K562 (cell line): ENCODE results near the gene NRM. TPM values are rescaled to one million over a fixed set of nuclear protein-coding genes. Genes with fewer than 3 reads are reported as not detected.
A peak's percentile ranks its signal among the peaks of the same experiment; 100 is the strongest.

ENCODE experiments used
- ATAC-seq: fragments of 200-7000 bp; cut with Tn5 transposase; 3 replicates; pipeline ENCODE4 v1.9.1; 2020; ENCODE audit warnings: moderate library complexity
- BruUV-seq: library from RNA; stranded (reverse); fragments of 400-500 nt; replicated peaks from 2 replicates; lab custom pipeline; 2021; lab: Mats Ljungman, UMichigan
- CTCF ChIA-PET: fragments of 300-600 bp; formaldehyde crosslinking; extraction: SDS; loops from one replicate; lab custom pipeline; 2021; ENCODE audit warnings: low intra/inter-chr PET ratio; lab: Yijun Ruan, JAX
- POLR2A ChIA-PET: fragments of 300-600, 350-650 bp; sonication (Branson Sonifier 250); formaldehyde crosslinking; extraction: SDS; loops from one replicate; lab custom pipeline; 2021; ENCODE audit warnings: antibody characterized with exemption, inconsistent platforms; lab: Yijun Ruan, JAX
- DNase-seq, 4 experiments: peaks; one replicate each; pipeline versions ENCODE4 v3.0.0 to v3.0.0-alpha.2; 2011 to 2018; ENCODE audit warnings: low spot score in 3 of 4, mixed read lengths in 3 of 4; ENCODE audit errors: extremely low read depth in 1 of 4
- FAIRE-seq: peaks from 2 replicates; lab custom pipeline; 2011; peaks lifted over from hg19 to GRCh38; lab: Jason Lieb, UNC
- H2AFZ ChIP-seq: 2 replicates; pipeline ENCODE4 v1.6.0; 2011; ENCODE audit warnings: low read depth, low read length, control low read depth, inconsistent platforms
- H3K27ac ChIP-seq: fragments of 200-600 bp; 3 replicates; pipeline ENCODE4 v1.8.0; 2011; ENCODE audit warnings: low read depth, mild to moderate bottlenecking, control low read depth, inconsistent platforms, low read length, moderate library complexity, mixed read lengths; ENCODE audit errors: extremely low read depth
- H3K27me3 ChIP-seq, 2 experiments: fragments of 300-600 bp in 1 of 2; 2 replicates in 1 of 2; 3 replicates in 1 of 2; pipeline versions ENCODE4 v1.6.0 to v1.8.0; 2011; ENCODE audit warnings: inconsistent platforms in 2 of 2, low read length in 2 of 2, mild to moderate bottlenecking in 1 of 2, mixed read lengths in 1 of 2, moderate library complexity in 1 of 2; ENCODE audit not compliant: control insufficient read depth in 2 of 2, insufficient read depth in 2 of 2
- H3K36me3 ChIP-seq: fragments of 300-600 bp; 3 replicates; pipeline ENCODE4 v1.8.0; 2011; ENCODE audit warnings: mild to moderate bottlenecking, low read length, inconsistent platforms; ENCODE audit not compliant: control insufficient read depth, insufficient read depth
- H3K4me1 ChIP-seq, 2 experiments: fragments of 200-600 bp in 1 of 2; replicated peaks in 1 of 2; 2 replicates in 1 of 2; 3 replicates in 1 of 2; pipeline versions ENCODE4 v1.5.1 to v1.8.0; 2011; ENCODE audit warnings: inconsistent platforms in 2 of 2, low read length in 2 of 2, mild to moderate bottlenecking in 1 of 2, mixed read lengths in 1 of 2, moderate library complexity in 1 of 2; ENCODE audit not compliant: control insufficient read depth in 2 of 2, insufficient read depth in 2 of 2
- H3K4me2 ChIP-seq: 2 replicates; pipeline ENCODE4 v1.6.1; 2011; ENCODE audit warnings: low read length, control low read depth, inconsistent platforms, mixed read lengths; ENCODE audit not compliant: insufficient read depth
- H3K4me3 ChIP-seq: fragments of 200-600 bp; sonication (generic), shearing (Covaris generic); 2 replicates; pipeline ENCODE4 v1.5.1; 2016; ENCODE audit warnings: control low read depth, inconsistent platforms
- H3K79me2 ChIP-seq: fragments of 200-600 bp; 3 replicates; pipeline ENCODE4 v1.8.0; 2011; ENCODE audit warnings: low read length, inconsistent platforms; ENCODE audit not compliant: control insufficient read depth, insufficient read depth
- H3K9ac ChIP-seq, 2 experiments: 2 replicates each; pipeline versions ENCODE4 v1.6.0 to v1.6.1; 2011; ENCODE audit warnings: low read depth in 2 of 2, low read length in 2 of 2, control low read depth in 1 of 2, inconsistent platforms in 1 of 2, mild to moderate bottlenecking in 1 of 2, mixed read lengths in 1 of 2; ENCODE audit not compliant: insufficient read depth in 1 of 2
- H3K9me1 ChIP-seq: one replicate; pipeline ENCODE4 v1.6.0; 2011; ENCODE audit warnings: inconsistent platforms, mild to moderate bottlenecking, low read length, moderate library complexity; ENCODE audit not compliant: control insufficient read depth, insufficient read depth
- H3K9me3 ChIP-seq: replicated peaks from 2 replicates; pipeline ENCODE4 v1.5.1; 2011; ENCODE audit warnings: low read depth, low read length, inconsistent platforms; ENCODE audit not compliant: control insufficient read depth, insufficient read depth
- H4K20me1 ChIP-seq: replicated peaks from 2 replicates; pipeline ENCODE4 v1.6.1; 2011; ENCODE audit warnings: low read length, inconsistent platforms, mixed read lengths; ENCODE audit not compliant: control insufficient read depth, insufficient read depth
- BACH1 ChIP-seq: fragments of 200-800 bp; sonication (Bioruptor generic); IDR thresholded peaks from 2 replicates; pipeline ENCODE4 v1.6.1; 2016; ENCODE audit warnings: missing genetic modification characterization, missing compliant biosample characterization
- BRD9 ChIP-seq: fragments of 450-650 bp; IDR thresholded peaks from 2 replicates; pipeline ENCODE4 v1.6.1; 2018; ENCODE audit warnings: low read depth; ENCODE audit not compliant: partially characterized antibody
- CBX8 ChIP-seq: fragments of 200-600 bp; sonication (generic); IDR thresholded peaks from 2 replicates; pipeline ENCODE4 v1.6.1; 2012; ENCODE audit warnings: borderline replicate concordance, mixed run types, low read depth, mild to moderate bottlenecking, moderate library complexity, mixed read lengths, low read length, control low read depth, inconsistent platforms; ENCODE audit not compliant: poor library complexity, severe bottlenecking; ENCODE audit errors: extremely low read depth
- CREB1 ChIP-seq, 2 experiments: sonication (generic) in 1 of 2; formaldehyde crosslinking in 1 of 2; IDR thresholded peaks; 2 replicates each; pipeline versions ENCODE4 v1.6.1 to v1.8.0; 2012 to 2022; ENCODE audit warnings: inconsistent platforms in 1 of 2, mild to moderate bottlenecking in 1 of 2, missing genetic modification reagents in 1 of 2, moderate library complexity in 1 of 2
- DPF2 ChIP-seq: fragments of 450-650 bp; IDR thresholded peaks from 2 replicates; pipeline ENCODE4 v1.6.1; 2016
- HLTF ChIP-seq: fragments of 450-650 bp; IDR thresholded peaks from 2 replicates; pipeline ENCODE4 v1.6.1; 2016
- LARP7 ChIP-seq: fragments of 450-650 bp; IDR thresholded peaks from 2 replicates; pipeline ENCODE4 v1.6.1; 2016
- SUPT5H ChIP-seq: fragments of 450-650 bp; IDR thresholded peaks from 2 replicates; pipeline ENCODE4 v1.6.1; 2016
- TSC22D4 ChIP-seq: fragments of 450-650 bp; IDR thresholded peaks from 2 replicates; pipeline ENCODE4 v1.6.1; 2016; ENCODE audit warnings: missing genetic modification characterization, missing biosample characterization, control low read depth
- ZKSCAN8 ChIP-seq: fragments of 200-800 bp; sonication (Bioruptor generic); IDR thresholded peaks from 2 replicates; pipeline ENCODE4 v1.6.1; 2016; ENCODE audit warnings: missing genetic modification characterization, missing compliant biosample characterization
- WGBS: fragments of 100-300 bp; shearing (Covaris generic); methylation state at CpG from one replicate; pipeline ENCODE4 v1.1.6; 2016; ENCODE audit warnings: low coverage, mixed read lengths; ENCODE audit not compliant: insufficient coverage; ENCODE audit errors: missing lambda C conversion rate; 5-methylcytosine and 5-hydroxymethylcytosine counted together
- in situ Hi-C: fragments of 300-500 bp; cut with MboI; formaldehyde crosslinking; loops from 4 replicates; pipeline ENCODE4 v1.15.0; 2018; ENCODE audit warnings: inconsistent platforms, mixed read lengths
- intact Hi-C: fragments of 100-400 bp; cut with micrococcal nuclease; formaldehyde crosslinking; loops from 2 replicates; pipeline ENCODE4 v1.14.2; 2022
- polyA plus RNA-seq, 8 experiments: library from polyadenylated mRNA; depleted of rRNA in 4 of 8; stranded (reverse) in 5 of 8; unstranded in 3 of 8; fragments of >200 nt; fragmentation: Nextera tagmentation in 2 of 8; fragmentation: Illumina TruSeq in 1 of 8; extraction: Ambion mirVana in 2 of 8; extraction: Trizol in 1 of 8; gene quantifications; 2 replicates each; pipeline versions ENCODE4 v1.2.1 to v1.2.3, GENCODE V29; 2011 to 2014; ENCODE audit warnings: inconsistent platforms in 1 of 8, missing spikeins in 1 of 8
- total RNA-seq, 7 experiments: library from RNA; depleted of rRNA in 6 of 7; stranded (reverse); fragments of >200 nt in 6 of 7; fragmentation: Illumina TruSeq in 2 of 7; extraction: Trizol in 2 of 7; gene quantifications; 2 replicates each; pipeline versions ENCODE4 v1.2.1 to v1.2.3, GENCODE V29; 2011 to 2021; ENCODE audit warnings: low replicate concordance in 1 of 7
- TF ChIP-seq, protein P1 (sequence below): fragments of 450-650 bp; conservative IDR thresholded peaks from 2 replicates; pipeline ENCODE4 v1.6.1; 2016; ENCODE audit warnings: missing genetic modification characterization, low read depth, mild to moderate bottlenecking, control low read depth, missing compliant biosample characterization

Gene NRM
- total and polyA plus RNA-seq, 9 of the 15 experiments (the other 6 are each of a cell fraction or from before 2014, with no cell fraction given): 9.7 to 58.2 (median 18.1) TPM

DNA sequence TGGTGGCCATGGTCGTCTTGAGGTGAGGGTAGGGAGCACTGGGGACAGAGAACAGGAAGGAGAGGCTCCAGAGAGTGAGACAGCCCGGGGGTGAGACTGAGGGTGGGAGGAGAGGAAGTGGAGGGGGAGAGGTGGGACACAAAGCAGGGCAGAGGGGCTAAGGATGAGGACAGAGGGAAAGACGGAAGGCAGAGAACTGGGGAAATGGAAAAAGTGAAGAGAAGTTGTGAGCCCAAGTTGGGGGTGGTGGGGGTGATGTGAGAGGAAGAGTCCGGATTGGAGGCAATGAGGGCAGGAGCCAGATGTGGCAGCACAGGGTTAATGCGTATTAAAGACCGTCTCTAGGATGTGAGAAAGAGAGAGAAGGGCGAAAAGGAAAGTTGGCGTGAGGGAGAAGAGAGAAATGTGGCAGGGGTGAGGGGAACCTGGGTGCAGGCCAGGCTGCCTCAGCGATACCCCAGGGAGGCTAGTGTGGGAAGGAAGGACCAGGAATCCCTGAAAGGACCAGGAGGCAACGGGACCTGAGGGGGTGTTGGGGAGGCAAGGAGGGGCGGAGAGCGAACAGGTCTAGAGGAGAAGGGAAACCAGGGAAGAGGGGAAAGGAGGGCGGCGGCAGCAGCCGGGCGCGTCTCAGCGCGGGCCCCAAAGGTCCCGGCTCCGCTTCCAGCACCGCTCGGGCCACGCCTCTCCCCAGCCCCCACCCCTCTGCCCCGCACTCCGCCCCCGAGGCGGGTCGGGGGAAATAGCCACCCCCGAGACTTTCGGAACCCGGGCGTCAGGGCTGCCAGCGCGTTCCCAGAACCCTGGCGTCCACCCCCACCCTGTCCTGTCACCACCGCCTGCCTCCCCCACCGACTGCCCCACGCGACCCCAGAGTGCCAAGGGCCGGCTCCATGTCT is 4.5 kb downstream of the NRM start, which contains the start of gene PPP1R18:
Gene PPP1R18, minus strand, starts transcription at position 637 of the 899 bp plus-strand sequence. Its CDS starts 627 bp downstream, at position 10.
- ChIA-PET CTCF (interaction anchor here (1.0 to 1.5 kb wide), 2 partner anchors 35 to 36 kb away, joined by 4 to 6 read pairs; no protein-coding TSS in a partner anchor), POLR2A (interaction anchor here (1.1 to 23.5 kb wide), 3 partner anchors 25 to 32 kb away, joined by 3 to 524 read pairs (median 9); partner anchors contain the start of genes MDC1 and TUBB)
- H3K9ac ChIP-seq: peak within 1 kb of the TSS; percentile 84 to 95
- H3K4me2 ChIP-seq: peak within 1 kb of the TSS; percentile 97
- peak within 1 kb of the TSS; percentile 88 for H3K27ac ChIP-seq
- peaks cover 49 to 90% of the 10 kb centered on the region in 2 experiments for H3K4me1 ChIP-seq
- H4K20me1 ChIP-seq: no peaks in the 10 kb centered on the region
- DNase-seq: peak; percentile 79 to 82 (median 80)
- in situ Hi-C loops (no loop called here), intact Hi-C loops (loop anchor here (1.0 to 10.0 kb wide), 2 partner anchors 34 to 129 kb away; partner anchors contain the start of gene TUBB)
- peaks cover 88% of the 10 kb centered on the region for H3K79me2 ChIP-seq
- WGBS: 2% methylated on average over 27 of the region's 41 CpGs
- no peak for FAIRE-seq
- peak within 1 kb of the TSS; percentile 81 for H3K4me3 ChIP-seq
- no peaks in the 10 kb centered on the region for H3K9me3 ChIP-seq
- H3K27me3 ChIP-seq: no peaks in the 10 kb centered on the region
- no TSS peak for BruUV-seq
- no peaks in the 10 kb centered on the region for H3K9me1 ChIP-seq
- peaks cover 12% of the 10 kb centered on the region; the same call in 2 of the 3 replicates for H3K36me3 ChIP-seq
- H2AFZ ChIP-seq: peak within 1 kb of the TSS; percentile 81
- peak; percentile 48 for ATAC-seq
- TF ChIP-seq DPF2 (peak; percentile 16; the same call in 1 of the 2 replicates), SUPT5H (peak; percentile 61), HLTF (peak; percentile 97), BRD9 (peak; percentile 65), CREB1 (IDR thresholded peaks at IDR 0.05) (no peak), CREB1 (CRISPR knock-in tag; IDR thresholded peaks at IDR 0.05) (0 out of 2 replicates have a peak, but pooled peaks have one; percentile 46), CBX8 (no peak), LARP7 (peak; percentile 93), TSC22D4 (peak; percentile 74; the same call in 1 of the 2 replicates), BACH1 (tag) (no peak), ZKSCAN8 (no peak)
- TF ChIP-seq, protein P1, sequence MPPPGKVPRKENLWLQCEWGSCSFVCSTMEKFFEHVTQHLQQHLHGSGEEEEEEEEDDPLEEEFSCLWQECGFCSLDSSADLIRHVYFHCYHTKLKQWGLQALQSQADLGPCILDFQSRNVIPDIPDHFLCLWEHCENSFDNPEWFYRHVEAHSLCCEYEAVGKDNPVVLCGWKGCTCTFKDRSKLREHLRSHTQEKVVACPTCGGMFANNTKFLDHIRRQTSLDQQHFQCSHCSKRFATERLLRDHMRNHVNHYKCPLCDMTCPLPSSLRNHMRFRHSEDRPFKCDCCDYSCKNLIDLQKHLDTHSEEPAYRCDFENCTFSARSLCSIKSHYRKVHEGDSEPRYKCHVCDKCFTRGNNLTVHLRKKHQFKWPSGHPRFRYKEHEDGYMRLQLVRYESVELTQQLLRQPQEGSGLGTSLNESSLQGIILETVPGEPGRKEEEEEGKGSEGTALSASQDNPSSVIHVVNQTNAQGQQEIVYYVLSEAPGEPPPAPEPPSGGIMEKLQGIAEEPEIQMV (tag): no peak
